HG03457 (cell line): ENCODE data around the gene TRIP6.

Experiments used
- ATAC-seq: cut with Tn5 transposase; IDR thresholded peaks from one replicate; pipeline ENCODE4 v1.9.1; 2021; ENCODE audit warnings: moderate number of reproducible peaks; ENCODE audit not compliant: unreplicated experiment

The TRIP6 gene

GRCh38 chr7:100888988-100889750, 22.0 kb downstream of the TRIP6 start, which contains the start of gene UFSP1:
TSS of gene UFSP1 (minus strand) at chr7:100889715. CDS start at chr7:100889271, 444 bp downstream.
- ATAC-seq = peak; percentile 5

DNA sequence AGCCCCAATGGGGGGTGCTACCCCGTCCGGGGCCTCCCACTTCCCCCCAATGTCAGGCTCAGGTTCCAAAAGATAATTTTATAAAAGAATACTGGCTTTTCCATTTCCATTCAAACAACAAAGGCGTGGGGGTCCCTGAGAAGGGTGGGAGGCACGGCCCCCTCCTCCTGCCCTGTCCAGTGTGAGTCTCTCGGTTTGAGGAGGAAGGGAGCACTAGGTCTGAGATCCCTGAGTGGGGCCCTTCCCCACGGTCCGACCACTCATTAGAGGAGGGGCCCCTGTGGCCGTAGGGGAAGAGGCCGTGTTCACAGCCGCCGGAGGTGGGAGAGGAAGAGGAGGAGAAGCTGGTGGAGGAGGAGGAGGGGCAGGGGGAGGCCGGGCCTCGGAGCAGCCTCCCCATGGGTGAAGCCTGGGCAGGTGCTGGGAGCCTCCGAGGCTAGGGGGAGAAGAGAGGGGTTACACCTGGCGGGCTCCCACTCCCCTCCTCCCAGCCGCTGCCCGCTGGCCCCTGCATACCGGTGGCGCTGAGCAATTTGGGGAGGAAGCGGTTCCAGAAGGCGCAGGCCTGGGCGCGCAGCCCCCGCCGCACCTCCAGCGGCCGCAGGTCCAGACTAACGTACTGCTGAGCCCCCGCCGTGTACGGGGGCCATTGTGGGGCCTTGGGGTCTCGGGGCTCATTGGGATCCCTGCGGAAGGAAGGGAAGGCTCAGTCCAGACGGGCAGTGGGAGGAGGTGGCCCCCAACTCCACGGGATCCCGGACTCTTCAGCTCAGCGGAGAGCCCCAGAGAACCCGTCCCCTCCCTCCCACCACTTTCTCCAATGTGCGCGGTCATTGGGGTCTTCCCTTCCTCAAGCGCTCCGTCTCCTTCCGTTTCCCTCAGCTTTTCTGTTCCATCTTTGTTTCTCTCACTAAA, 23.7 kb downstream of the TRIP6 start:
- no peak for ATAC-seq

- no peak for ATAC-seq
These were observed 24.5 kb downstream of the TRIP6 start for GRCh38 chr7:100891568-100892247.

DNA sequence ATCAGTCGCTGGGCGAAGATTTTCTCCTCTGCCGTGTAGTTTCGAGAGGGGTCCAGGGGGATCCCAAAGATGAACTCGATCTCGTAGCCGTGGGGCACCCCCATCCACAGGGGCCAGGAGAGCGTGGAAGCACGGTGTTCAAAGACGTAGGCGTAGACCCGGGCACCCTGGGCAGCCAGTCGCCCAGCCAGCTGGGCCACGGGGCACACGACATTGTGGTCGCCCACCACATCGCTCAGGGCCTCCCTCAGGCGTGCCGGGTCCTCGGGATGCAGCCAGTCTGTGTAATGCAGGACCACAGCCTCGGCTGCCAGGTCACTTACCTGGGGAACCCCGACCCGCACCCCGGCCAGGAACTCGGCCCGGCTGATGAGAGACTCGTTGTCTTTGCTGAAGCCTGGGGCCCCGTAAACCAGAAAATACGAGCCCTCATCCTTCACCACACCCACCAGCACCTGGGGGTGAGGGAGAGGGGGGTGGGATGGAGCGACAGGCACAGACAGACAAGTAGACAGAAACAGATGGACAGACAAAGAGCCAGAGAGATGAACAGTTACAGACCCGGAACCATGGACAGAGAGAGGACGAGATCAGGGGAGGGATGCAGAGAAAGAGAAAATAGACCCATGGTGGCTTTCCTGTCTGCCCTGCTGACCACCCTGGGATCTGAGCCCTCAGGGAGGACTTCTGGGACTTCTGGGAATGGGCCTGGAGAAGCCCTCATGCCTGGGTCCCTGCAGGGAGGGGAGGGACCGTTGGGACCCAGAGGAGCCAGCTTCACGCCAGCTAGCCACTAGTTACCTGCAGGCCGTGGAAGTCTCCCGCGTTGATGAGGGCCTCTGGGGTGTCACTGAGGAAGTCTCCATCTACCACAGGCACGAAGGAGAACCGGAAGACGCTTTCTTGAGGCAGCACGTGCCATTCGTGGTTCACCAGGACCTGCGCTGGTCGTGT, 25.5 kb downstream of the TRIP6 start:
- no peak for ATAC-seq

GRCh38 chr7:100893318-100893895, 26.2 kb downstream of the TRIP6 start:
- no peak for ATAC-seq

DNA sequence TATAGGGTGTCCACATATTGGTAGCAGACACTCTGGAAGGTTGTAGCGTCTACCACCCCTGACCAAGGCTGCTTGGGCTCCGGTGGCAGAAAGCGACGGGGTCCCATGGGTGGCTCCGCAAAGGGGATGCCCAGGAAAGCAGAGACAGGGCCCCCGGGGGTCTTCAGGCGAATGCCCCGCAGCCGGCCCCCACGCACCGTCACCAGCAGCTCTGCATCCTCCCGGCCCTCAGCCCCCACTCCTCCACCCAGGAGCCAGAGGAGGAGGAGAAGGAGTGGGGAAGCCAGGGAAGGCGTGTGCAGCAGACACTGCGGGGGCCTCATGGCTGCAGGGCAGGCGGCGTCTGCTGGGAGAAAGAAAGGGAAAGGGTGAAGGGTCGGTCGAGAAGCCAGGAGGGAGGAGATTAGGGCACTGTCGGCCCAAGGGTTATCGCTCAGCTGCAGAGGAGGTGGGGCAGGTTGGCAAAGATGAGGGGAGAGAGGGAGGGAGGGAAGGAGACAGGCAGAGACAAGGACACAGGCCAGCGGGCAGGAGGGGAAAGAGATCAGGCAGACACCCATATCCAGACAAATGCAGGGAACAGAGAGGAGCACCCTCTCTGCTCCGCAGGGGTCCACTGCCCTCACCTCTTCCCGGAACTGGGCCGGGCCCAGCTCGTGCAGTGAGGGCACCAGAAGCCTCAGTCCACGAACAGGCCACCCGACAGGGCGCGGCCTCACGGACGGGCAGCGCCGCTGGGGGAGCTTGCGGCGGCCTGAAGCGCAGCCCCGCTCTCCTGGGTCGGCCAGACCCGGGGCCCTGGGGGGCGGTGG, 26.9 kb downstream of the TRIP6 start:
- no peak for ATAC-seq

DNA sequence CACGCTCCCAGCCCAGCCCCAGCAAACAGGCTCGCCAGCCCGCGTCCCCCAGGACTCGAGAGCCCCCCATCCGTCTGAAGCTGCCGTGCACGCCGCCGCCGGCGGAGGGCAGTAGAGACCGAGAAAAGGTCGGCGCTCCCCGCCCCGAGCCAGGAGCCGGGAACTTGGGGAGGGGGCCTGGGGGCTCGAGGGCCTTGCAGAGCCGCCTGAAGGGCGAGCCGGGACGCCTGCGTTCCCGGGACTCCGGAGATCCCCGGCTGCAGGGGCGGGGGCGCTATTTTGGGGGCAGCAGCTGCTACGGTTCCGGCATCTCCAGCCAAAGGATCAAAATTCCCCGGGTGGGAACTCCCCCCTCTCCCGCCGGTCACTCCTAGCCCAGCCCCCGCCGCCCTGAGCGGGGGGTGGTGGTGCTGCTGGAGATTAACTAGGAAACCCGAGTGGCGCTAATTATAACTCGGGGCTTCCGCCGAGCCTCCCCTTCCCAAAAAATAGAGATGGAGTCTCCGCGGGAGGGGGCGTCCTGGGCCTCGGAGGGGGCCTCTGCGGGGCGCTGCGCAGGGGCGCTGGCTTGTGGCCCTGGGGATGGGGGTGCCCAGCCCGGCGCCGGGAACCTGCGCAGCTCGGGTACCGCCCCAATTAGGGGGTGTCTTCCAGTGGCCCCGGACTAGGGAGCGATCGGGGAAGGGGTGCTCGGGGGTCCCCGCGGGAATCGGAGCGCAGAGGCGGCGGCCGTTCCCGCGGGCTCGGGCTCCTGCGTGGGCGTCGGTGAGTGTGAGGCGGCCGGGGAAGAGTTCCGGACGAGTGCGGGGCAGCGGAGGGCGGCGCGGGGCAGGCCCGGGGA, 27.9 kb downstream of the TRIP6 start:
- no peak for ATAC-seq

- no peak for ATAC-seq
These were observed 28.4 kb downstream of the TRIP6 start, which contains the start of gene ACHE for GRCh38 chr7:100895701-100895955. TSS of gene ACHE (minus strand) at chr7:100895888. CDS start at chr7:100894232, 1,656 bp downstream.

DNA sequence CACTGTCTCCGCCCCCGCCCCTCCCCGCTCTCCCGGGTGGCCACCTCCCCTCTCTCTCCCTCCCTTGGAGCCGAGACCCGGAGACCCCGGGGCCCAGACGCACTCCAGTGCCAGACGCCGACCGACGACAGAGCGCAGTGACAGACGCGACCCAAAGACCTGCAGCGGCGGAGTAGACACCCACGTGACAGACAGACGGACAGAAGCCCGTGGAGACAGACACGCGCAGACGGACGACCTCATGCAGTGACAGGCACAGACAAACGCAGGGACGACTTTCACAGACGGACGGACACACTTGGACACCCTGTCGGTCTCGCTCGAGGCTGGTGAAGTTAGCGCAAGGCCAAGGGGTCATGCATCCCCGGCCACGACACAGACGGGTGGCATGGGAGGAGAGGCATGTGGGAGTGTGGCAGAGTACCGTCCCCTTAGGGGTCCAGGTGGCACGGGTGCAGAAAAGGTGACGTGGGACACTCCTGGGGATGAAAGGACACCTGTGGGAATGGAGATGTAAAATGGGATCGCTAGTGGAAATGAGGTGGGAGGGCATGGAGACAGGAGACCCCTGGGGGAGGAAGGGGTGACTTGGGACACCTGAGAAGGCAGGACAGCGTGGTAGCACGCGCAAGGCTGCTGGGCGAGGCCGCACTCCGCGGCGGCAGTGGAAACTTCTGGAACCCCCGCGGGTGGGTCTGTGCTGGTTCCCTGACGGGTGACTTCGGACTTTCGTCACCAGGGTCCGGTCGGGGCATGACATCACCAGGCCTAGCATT, 29.0 kb downstream of the TRIP6 start:
- ATAC-seq = no peak

- no peak for ATAC-seq
These were observed 29.8 kb downstream of the TRIP6 start for GRCh38 chr7:100896732-100897608.

DNA sequence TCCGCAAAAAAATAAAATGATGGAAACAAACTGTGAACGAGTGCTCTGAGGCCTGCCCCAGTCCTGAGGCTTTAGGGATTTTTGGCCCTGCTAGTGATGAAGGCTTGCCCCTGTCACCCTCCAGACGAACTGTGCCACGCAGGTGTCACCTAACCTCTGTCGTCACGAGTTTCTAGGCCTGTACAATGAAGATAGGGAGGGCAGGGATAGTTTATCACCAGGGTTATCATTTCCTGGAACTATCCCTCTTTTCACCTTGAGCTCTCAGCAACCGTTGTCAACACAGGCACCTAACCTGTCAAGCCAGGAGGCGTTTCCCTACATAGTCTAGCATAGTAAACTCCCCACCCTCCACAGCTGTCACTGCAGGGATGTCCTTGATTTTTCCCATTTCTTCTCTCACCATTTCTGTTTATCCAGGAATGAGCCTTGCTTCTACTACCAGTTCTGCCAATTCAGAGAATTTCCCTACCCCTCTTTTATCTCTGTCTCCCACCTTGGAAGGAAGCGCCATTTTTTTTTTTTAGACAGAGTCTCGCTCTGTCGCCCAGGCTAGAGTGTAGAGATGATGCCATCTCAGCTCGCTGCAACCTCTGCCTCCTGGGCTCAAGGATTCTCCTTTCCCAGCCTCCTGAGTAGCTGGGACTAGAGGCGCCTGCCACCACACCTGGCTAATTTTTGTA, 30.7 kb downstream of the TRIP6 start:
- no peak for ATAC-seq

DNA sequence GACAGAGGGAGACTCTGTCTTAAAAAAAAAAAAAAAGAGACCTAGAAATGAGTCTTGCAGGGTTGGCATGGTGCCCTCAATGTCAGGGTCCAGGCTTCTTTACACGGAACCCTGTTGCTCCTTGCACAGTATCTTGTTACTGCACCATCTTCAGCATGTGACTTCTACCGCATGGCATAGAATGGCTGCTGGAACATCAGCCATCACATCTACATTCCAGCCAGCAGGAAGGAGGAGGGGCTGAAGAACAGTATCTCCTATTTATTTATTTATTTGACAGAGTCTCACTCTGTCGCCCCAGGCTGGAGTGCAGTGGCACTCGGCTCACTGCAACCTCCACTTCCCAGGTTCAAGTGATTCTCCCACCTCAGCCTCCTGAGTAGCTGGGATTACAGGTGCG, 32.2 kb downstream of the TRIP6 start:
- ATAC-seq = no peak

- no peak for ATAC-seq
These were observed 33.8 kb downstream of the TRIP6 start for GRCh38 chr7:100900978-100901377.

GRCh38 chr7:100901921-100902332, 34.7 kb downstream of the TRIP6 start:
- ATAC-seq = no peak

- no peak for ATAC-seq
These were observed 35.5 kb downstream of the TRIP6 start for GRCh38 chr7:100902638-100903037.

- no peak for ATAC-seq
These were observed 41.3 kb downstream of the TRIP6 start for GRCh38 chr7:100908512-100908911.
